Kidney tubule cell (primary cell): ENCODE data around the gene TTLL13.
"Not testable (repeated sequence)": the region's sequence is repeated elsewhere in the genome, so short reads cannot be mapped to it uniquely, and the experiment has no call there.

ENCODE experiments used
- DNase-seq: peaks from one replicate; pipeline ENCODE4 v3.0.0-alpha.2; 2018; ENCODE audit warnings: low spot score

Gene TTLL13

DNA sequence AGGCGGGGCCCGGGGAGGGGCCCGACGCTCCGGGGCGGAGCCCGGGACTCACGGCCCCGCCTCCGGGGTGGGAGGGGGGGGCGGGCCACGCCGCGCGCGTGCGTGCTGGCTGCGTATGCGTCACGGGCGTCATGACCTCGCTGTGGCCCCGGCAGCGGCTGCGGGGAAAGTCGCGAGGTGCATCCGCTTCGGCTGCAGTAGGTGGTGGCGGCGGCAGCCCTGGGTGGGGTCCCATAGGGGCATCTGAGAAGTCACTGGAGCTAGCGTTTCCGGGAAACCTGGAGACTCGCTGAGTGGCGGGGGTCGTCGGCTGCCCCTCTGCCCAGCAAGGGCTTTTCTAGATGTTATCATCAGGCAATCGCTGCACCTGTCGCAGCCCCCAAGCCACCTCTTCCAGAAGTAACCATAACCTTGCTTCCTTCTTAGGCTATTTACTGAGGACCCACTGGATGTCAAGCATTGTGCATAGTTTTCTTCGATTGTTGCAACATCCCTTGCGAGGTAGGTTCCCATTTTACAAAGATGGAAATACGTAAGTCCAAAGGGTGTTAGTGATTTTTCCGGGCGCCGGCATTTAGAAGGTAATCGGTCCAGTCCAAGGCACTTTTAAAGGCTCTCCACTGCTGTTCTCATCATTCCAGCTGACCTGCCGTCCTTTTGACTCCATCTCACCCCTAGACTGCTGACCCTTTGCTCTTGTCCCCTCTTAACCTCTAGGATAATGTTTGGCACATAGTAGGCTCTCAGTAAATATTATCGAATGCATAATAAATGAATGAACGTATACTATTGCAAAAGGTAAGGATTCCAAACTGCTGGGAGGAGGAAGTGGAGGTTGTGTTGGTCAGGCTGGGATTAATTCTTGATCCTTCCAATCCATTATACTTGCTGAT is 15.0 kb upstream of the TTLL13 start, which contains the start of gene GDPGP1:
TSS of gene GDPGP1 (plus strand) at position 114 of the 893 bp plus-strand sequence. CDS start 6,700 bp downstream, outside the sequence.
- no peak for DNase-seq

GRCh38 chr15:90239371-90239770 is 10.0 kb upstream of the TTLL13 start:
- DNase-seq = no peak

DNA sequence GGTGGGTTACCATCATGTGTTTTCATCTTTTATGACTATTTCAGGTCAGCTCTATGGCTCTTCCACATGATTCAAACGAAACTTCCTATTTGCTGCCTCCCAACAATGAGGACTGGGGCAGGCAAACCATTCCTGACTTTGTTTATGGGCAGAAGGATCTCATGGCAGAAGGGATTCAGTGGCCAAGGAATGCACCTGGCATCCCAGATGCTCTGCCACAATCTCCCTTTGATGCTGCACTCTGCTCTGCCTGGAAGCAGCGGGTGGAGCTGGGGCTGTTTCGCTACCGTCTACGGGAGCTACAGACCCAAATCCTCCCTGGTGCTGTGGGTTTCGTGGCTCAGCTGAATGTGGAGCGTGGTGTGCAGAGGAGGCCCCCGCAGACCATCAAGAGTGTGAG is 8.5 kb upstream of the TTLL13 start:
- DNase-seq = no peak

DNA sequence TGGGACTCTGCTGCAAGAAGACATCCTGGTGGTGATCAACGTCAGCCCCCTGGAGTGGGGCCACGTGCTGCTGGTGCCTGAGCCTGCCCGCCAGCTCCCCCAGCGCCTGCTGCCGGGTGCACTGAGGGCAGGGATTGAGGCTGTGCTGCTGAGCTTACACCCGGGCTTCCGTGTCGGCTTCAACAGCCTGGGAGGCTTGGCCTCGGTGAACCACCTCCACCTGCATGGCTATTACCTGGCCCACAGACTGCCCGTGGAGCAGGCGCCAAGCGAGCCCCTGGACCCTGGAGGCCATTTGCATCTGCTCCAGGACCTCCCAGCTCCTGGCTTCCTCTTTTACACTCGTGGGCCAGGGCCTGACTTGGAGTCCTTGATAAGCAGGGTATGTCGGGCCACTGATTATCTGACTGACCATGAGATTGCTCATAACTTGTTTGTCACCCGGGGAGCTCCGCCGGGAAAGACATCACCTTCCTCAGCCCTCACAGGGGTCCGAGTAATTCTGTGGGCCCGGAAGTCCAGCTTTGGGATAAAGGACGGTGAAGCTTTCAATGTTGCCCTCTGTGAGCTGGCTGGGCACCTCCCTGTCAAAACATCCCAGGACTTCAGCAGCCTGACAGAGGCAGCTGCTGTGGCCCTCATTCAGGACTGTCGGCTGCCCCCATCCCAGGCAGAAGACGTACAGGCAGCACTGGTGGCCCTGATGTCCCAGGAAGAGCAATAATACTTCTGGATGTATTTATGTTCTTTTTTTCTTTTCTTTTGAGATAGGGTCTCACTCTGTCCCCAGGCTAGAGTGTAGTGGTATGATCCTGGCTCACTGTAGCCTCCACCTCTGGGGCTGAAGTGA is 7.8 kb upstream of the TTLL13 start:
- no peak for DNase-seq

GRCh38 chr15:90243943-90244639 is 5.3 kb upstream of the TTLL13 start:
- no peak for DNase-seq

GRCh38 chr15:90248789-90249202 is 560 bp upstream of the TTLL13 start:
- no peak for DNase-seq

DNA sequence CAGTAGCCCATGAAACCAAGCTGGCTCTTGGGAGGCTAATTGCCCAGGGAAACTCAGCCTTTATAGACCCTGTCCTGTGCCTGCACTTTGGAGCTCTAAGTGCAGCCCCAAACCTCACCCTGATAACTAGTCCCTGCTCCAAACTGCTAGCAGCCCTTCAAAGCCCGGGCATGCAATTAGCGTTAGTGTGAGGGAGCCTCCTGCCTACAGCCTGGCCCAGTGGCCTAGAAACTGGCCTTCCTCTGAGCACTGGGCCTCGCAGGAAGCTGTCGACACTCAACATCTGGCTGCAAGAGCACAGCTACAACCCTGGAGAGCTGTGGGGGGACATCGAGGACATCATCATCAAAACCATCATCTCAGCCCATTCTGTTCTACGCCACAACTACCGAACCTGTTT is 8.4 kb downstream of the TTLL13 start:
- no peak for DNase-seq

DNA sequence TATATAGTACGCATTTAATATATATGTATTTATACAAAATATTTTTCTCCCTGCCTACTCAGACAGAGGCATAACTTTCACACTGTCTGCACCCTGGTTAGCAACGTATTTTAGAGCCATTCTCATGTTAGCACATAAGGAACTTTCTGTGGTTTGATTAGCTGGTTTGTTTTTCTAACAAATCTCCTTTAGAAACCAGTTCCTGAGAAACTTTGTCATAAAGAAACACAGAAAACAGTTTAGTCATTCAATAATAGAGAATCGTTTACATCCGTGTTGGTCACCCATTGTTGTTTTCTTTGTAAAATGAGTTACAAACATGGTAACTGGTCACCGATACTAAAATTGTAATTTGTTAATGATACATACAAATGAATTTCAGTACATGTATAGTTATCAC is 10.2 kb downstream of the TTLL13 start:
- no peak for DNase-seq

GRCh38 chr15:90260731-90261130 is 11.4 kb downstream of the TTLL13 start:
- not testable (repeated sequence) for DNase-seq

- peak; percentile 72 for DNase-seq
Observed at GRCh38 chr15:90261811-90262210, 12.5 kb downstream of the TTLL13 start.

DNA sequence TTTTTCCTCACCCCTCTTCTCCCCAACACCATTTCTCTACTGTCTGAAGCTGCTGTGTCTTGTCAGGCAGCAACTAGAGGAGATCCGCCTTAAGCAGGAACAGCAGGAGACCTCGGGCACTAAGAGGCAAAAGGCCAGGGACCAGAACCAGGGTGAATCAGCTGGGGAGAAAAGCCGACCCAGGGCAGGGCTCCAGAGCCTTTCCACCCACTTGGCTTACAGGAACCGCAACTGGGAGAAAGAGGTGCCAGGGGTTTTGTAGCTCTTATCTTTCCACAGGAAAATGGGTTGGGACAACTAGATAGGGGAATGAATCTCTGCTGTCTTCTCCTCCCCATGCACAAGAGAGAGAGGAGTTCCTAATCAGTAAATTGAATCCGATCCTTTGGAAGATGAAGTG is 13.1 kb downstream of the TTLL13 start:
- DNase-seq = no peak

- DNase-seq = peak; percentile 52
Observed at GRCh38 chr15:90264671-90265070, 15.3 kb downstream of the TTLL13 start.

DNA sequence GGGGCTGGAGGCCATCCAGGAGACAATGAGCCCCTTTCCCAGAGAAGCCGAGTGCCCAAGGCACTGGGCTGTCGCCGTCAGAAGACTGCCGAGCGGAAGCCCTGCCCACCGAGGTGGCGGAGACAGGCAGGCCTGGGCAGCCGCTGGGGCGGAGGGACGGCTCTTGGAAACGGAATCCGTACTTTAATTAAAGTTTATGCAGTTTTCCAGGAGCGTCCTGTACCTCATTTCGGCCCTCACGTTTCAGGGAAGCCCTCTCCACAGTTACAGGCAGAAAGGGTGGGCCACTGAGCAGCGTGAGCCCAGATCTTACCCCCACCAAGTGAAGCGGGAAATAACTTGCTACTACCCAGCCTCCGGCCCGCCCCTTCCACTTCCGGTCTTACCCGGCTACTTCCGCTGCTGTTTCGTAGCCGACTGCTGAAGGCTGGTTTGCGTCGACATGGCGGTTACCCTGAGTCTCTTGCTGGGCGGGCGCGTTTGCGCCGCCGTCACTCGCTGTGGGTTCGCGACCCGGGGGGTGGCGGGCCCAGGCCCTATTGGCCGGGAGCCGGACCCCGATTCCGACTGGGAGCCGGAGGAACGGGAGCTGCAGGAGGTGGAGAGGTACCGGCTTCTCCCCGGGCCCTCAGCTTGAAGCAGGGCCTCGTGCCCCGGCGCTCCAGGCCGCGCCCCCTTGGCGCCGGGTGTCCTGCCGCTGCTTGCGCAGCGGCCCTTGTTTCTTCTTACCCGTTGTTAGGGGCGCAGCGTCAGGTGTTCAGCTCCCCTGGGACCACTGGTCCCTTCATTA is 16.1 kb downstream of the TTLL13 start, which contains the start of gene NGRN:
TSS of gene NGRN (plus strand) at position 402 of the 790 bp plus-strand sequence. CDS start at position 443, 41 bp downstream.
- DNase-seq = peak; percentile 93

GRCh38 chr15:90266061-90266431 is 16.7 kb downstream of the TTLL13 start:
- DNase-seq = peak; percentile 50

DNA sequence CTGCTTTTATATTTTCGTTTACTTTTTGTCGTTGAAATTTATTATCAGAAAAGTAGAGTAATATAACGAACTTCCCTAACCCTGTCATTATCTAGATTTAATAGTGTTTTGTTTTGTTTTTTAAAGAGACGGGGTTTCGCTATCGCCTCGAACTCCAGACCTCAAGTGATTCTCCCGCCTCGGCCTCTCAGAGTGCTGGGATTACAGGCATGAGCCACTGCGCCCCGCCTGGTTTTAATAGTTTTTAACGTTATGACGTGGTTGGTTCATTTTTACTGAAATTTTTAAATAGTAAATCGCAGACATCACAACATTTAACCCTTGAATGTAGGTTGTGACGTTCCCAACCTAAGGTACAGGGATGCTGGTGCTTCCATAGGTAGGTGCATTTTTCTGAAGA is 17.1 kb downstream of the TTLL13 start:
- DNase-seq = peak; percentile 14

DNA sequence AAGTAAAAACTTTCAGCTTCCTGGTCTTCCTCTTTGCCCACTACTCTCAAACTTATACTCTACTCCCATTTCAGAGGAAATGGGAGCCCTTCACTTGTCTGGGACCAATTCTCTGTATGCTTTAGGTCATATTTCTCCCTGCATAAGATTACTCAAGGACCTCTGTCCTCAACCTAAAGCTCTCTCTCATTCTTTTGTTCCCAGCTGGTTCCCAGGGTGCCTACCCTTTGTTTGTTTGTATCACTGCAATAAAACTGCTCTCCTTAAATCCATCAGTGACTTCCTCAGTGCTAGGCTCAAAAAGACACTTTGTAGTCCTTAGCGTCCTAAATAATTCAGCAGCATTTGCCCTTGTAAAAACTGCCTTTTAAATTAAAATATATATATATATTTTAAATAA is 19.1 kb downstream of the TTLL13 start:
- DNase-seq = no peak

- no peak for DNase-seq
Observed at GRCh38 chr15:90270502-90271150, 21.3 kb downstream of the TTLL13 start.

- DNase-seq = no peak
Observed at GRCh38 chr15:90271459-90272166, 22.3 kb downstream of the TTLL13 start.

GRCh38 chr15:90278467-90278866 is 29.1 kb downstream of the TTLL13 start:
- not testable (repeated sequence) for DNase-seq

- DNase-seq = not testable (repeated sequence)
Observed at GRCh38 chr15:90280743-90281142, 31.4 kb downstream of the TTLL13 start.
